Measurements from ENCODE around the gene RPS21.

RPS21 gene

DNA sequence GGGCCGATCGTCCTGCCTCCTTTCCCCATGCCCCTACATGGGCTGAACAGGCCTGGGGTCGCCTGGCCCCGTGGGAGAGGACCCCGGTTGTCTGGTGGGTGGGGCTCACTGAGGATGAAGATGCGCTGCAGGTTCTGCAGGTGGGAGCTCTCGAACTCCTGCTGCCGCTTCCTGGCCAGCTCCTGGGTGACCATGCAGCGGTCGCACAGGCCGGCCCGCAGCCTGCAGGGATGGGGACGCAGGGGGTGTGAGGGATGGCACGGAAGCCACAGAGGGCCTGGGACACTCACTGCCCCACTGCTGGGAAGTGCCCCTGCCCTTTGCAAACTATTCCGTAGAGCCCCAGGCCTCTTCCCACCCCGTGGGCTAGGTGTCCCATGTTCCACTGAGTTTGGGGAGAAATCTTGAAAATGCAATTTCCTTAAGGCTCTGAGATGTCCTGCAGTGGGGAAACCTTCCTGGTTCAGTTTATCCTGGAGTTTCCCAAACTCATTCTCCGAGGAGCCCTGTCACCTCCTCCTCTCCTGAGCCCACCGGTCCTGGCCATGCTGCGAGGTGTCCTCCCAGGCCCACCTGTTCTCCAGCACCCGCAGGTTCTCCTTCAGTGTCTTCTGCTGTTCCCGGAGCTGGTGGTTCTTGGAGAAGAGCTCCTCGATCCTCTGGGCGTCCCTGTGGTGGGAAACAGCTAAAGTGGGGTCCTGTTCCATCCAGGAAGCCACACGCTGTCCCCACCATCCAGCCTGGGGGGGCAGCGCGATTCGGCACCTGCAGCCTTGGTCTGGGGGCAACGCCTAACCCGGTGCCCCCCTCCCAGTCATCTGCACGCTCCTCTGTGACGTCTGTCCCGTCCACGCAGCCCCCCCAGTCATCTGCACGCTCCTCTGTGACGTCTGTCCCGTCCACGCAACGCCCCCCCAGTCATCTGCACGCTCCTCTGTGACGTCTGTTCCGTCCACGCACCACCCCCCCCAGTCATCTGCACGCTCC, 30.0 kb downstream of the RPS21 start:
- TF ChIP-seq CTCF (IDR thresholded peaks at IDR 0.05; ENCODE audit: extremely low read depth, missing control alignments) = no peak
- no peak for DNase-seq (ENCODE audit: low spot score)

- no peak for TF ChIP-seq CTCF (IDR thresholded peaks at IDR 0.05; ENCODE audit: extremely low read depth, missing control alignments)
- no peak for DNase-seq (ENCODE audit: low spot score)
Observed at GRCh38 chr20:62417981-62418708, 31.2 kb downstream of the RPS21 start.

GRCh38 chr20:62418709-62419487, 32.0 kb downstream of the RPS21 start:
- no peak for TF ChIP-seq CTCF (IDR thresholded peaks at IDR 0.05; ENCODE audit: extremely low read depth, missing control alignments)
- no peak for DNase-seq (ENCODE audit: low spot score)

GRCh38 chr20:62419759-62420158, 32.9 kb downstream of the RPS21 start:
- no peak for TF ChIP-seq CTCF (IDR thresholded peaks at IDR 0.05; ENCODE audit: extremely low read depth, missing control alignments)
- no peak for DNase-seq (ENCODE audit: low spot score)

- no peak for DNase-seq (ENCODE audit: low spot score)
- no peak for TF ChIP-seq CTCF (IDR thresholded peaks at IDR 0.05; ENCODE audit: extremely low read depth, missing control alignments)
Observed at GRCh38 chr20:62420846-62421715, 34.2 kb downstream of the RPS21 start.

- TF ChIP-seq CTCF (IDR thresholded peaks at IDR 0.05; ENCODE audit: extremely low read depth, missing control alignments) = no peak
- no peak for DNase-seq (ENCODE audit: low spot score)
Observed at GRCh38 chr20:62421716-62421990, 34.8 kb downstream of the RPS21 start.

Data from GM20000 (cell line).